Glomerular endothelial cell (primary cell): ENCODE data around the gene CEP350. TPM values are rescaled to one million over a fixed set of nuclear protein-coding genes. Genes with fewer than 3 reads are reported as not detected.
"Not testable (repeated sequence)": the region's sequence is repeated elsewhere in the genome, so short reads cannot be mapped to it uniquely, and the experiment has no call there.

Experiments used
- DNase-seq: peaks from one replicate; pipeline ENCODE4 v3.0.0-alpha.2; 2011; ENCODE audit warnings: low read depth, low spot score; ENCODE audit errors: extremely low read depth
- total RNA-seq: library from RNA; depleted of rRNA; stranded (reverse); fragments of >200 nt; gene quantifications from 2 replicates; pipeline ENCODE4 v1.2.3, GENCODE V29; 2015

The CEP350 gene
- total RNA-seq, 1 donor from 2014 or later, result 22.1 TPM

GRCh38 chr1:179941454-179941853 is 13.2 kb upstream of the CEP350 start:
- no peak for DNase-seq

GRCh38 chr1:179950651-179951050 is 4.0 kb upstream of the CEP350 start:
- DNase-seq, result no peak

- DNase-seq, result no peak
These were observed 3.0 kb upstream of the CEP350 start for GRCh38 chr1:179951383-179952144.

- no peak for DNase-seq
These were observed 2.4 kb upstream of the CEP350 start for GRCh38 chr1:179952186-179952585.

GRCh38 chr1:179953974-179954492 is 577 bp upstream of the CEP350 start:
- DNase-seq, result no peak

- DNase-seq, result no peak
These were observed 674 bp downstream of the CEP350 start for GRCh38 chr1:179955287-179955680.

- DNase-seq, result no peak
These were observed 1.1 kb downstream of the CEP350 start for GRCh38 chr1:179955731-179956130.

GRCh38 chr1:179958359-179958758 is 3.7 kb downstream of the CEP350 start:
- no peak for DNase-seq

- not testable (repeated sequence) for DNase-seq
These were observed 7.6 kb downstream of the CEP350 start for GRCh38 chr1:179962168-179962567.

GRCh38 chr1:179966551-179966950 is 11.9 kb downstream of the CEP350 start:
- DNase-seq, result no peak

GRCh38 chr1:179968284-179968993 is 13.8 kb downstream of the CEP350 start:
- DNase-seq, result no peak

- no peak for DNase-seq
These were observed 14.6 kb downstream of the CEP350 start for GRCh38 chr1:179968994-179969919.

GRCh38 chr1:179969962-179970361 is 15.4 kb downstream of the CEP350 start:
- DNase-seq, result no peak

- no peak for DNase-seq
These were observed 17.2 kb downstream of the CEP350 start for GRCh38 chr1:179971563-179972496.

GRCh38 chr1:179973198-179974110 is 18.8 kb downstream of the CEP350 start:
- DNase-seq, result no peak

- no peak for DNase-seq
These were observed 22.5 kb downstream of the CEP350 start for GRCh38 chr1:179976970-179977651.

- DNase-seq, result no peak
These were observed 23.8 kb downstream of the CEP350 start for GRCh38 chr1:179978199-179979079.
